NCI-H1105 (cell line): ENCODE results near the gene COX19.

Experiments used
- DNase-seq: peaks from one replicate; lab custom pipeline; 2025; lab: John Stamatoyannopoulos, UW

The COX19 gene

GRCh38 chr7:991729-992656 is 16.6 kb upstream of the COX19 start:
- DNase-seq: no peak

- no peak for DNase-seq
Measured at GRCh38 chr7:990933-991728, 15.8 kb upstream of the COX19 start.

- DNase-seq: no peak
Measured at GRCh38 chr7:990352-990932, 15.1 kb upstream of the COX19 start.

- DNase-seq: no peak
Measured at GRCh38 chr7:988963-989529, 13.7 kb upstream of the COX19 start.

- DNase-seq: no peak
Measured at GRCh38 chr7:988426-988911, 13.1 kb upstream of the COX19 start.

GRCh38 chr7:987909-988308 is 12.6 kb upstream of the COX19 start:
- DNase-seq: no peak

- DNase-seq: no peak
Measured at GRCh38 chr7:986766-987751, 11.7 kb upstream of the COX19 start.

- no peak for DNase-seq
Measured at GRCh38 chr7:985915-986741, 10.8 kb upstream of the COX19 start.

- DNase-seq: no peak
Measured at GRCh38 chr7:985127-985416, 9.7 kb upstream of the COX19 start.

GRCh38 chr7:984361-985126 is 9.2 kb upstream of the COX19 start:
- no peak for DNase-seq

- no peak for DNase-seq
Measured at GRCh38 chr7:983616-984071, 8.3 kb upstream of the COX19 start.

- no peak for DNase-seq
Measured at GRCh38 chr7:983004-983615, 7.8 kb upstream of the COX19 start, which contains the start of gene CYP2W1. TSS of gene CYP2W1 (plus strand) at chr7:983181. CDS start at chr7:983212, 31 bp downstream.

- DNase-seq: no peak
Measured at GRCh38 chr7:982511-983003, 7.2 kb upstream of the COX19 start.

- DNase-seq: no peak
Measured at GRCh38 chr7:981793-982510, 6.6 kb upstream of the COX19 start.

GRCh38 chr7:979886-980571 is 4.7 kb upstream of the COX19 start:
- no peak for DNase-seq

- DNase-seq: no peak
Measured at GRCh38 chr7:979151-979550, 3.8 kb upstream of the COX19 start.

GRCh38 chr7:978416-979091 is 3.2 kb upstream of the COX19 start:
- DNase-seq: no peak
